HG03354 (cell line): Measurements from ENCODE around the gene ITGAX.
"Not testable (repeated sequence)": the region's sequence is repeated elsewhere in the genome, so short reads cannot be mapped to it uniquely, and the experiment has no call there.

Experiments
- ATAC-seq: cut with Tn5 transposase; IDR thresholded peaks from one replicate; pipeline ENCODE4 v1.9.1; 2021; ENCODE audit warnings: mild to moderate bottlenecking; ENCODE audit not compliant: unreplicated experiment, poor library complexity, severe bottlenecking

The ITGAX gene

GRCh38 chr16:31354394-31355291 lies at the start of gene ITGAX:
TSS of gene ITGAX (plus strand) at chr16:31355176. CDS start at chr16:31355255, 79 bp downstream.
- ATAC-seq = peak; percentile 73

- ATAC-seq = no peak
Measured at GRCh38 chr16:31305219-31305618, 49.8 kb upstream of the ITGAX start.

- not testable (repeated sequence) for ATAC-seq
Measured at GRCh38 chr16:31308381-31308780, 46.6 kb upstream of the ITGAX start.

GRCh38 chr16:31322500-31322899 lies 32.5 kb upstream of the ITGAX start:
- ATAC-seq = no peak

- no peak for ATAC-seq
Measured at GRCh38 chr16:31323959-31324629, 30.9 kb upstream of the ITGAX start.

- ATAC-seq = no peak
Measured at GRCh38 chr16:31325171-31325570, 29.8 kb upstream of the ITGAX start.

- ATAC-seq = no peak
Measured at GRCh38 chr16:31327646-31328225, 27.2 kb upstream of the ITGAX start.

GRCh38 chr16:31328322-31329052 lies 26.5 kb upstream of the ITGAX start:
- ATAC-seq = no peak

- ATAC-seq = no peak
Measured at GRCh38 chr16:31329671-31330552, 25.1 kb upstream of the ITGAX start.

GRCh38 chr16:31330553-31330890 lies 24.5 kb upstream of the ITGAX start:
- no peak for ATAC-seq

GRCh38 chr16:31331141-31331764 lies 23.7 kb upstream of the ITGAX start:
- ATAC-seq = no peak

GRCh38 chr16:31331807-31332301 lies 23.1 kb upstream of the ITGAX start:
- ATAC-seq = no peak

- ATAC-seq = no peak
Measured at GRCh38 chr16:31332544-31332943, 22.4 kb upstream of the ITGAX start.

- ATAC-seq = peak; percentile 74
Measured at GRCh38 chr16:31333686-31334649, 21.0 kb upstream of the ITGAX start.

- no peak for ATAC-seq
Measured at GRCh38 chr16:31334934-31335333, 20.0 kb upstream of the ITGAX start.

- ATAC-seq = no peak
Measured at GRCh38 chr16:31335431-31335830, 19.5 kb upstream of the ITGAX start.

- not testable (repeated sequence) for ATAC-seq
Measured at GRCh38 chr16:31338166-31338685, 16.8 kb upstream of the ITGAX start.
